AG10803 (cell line): ENCODE results near the gene LRRC61.

Experiments
- DNase-seq: peaks from one replicate; pipeline ENCODE4 v3.0.0; 2010; ENCODE audit warnings: low read depth
- H3K4me3 ChIP-seq: 2 replicates; pipeline ENCODE4 v1.5.1; 2011; ENCODE audit warnings: mild to moderate bottlenecking, low read length, control low read depth
- CTCF ChIP-seq: conservative IDR thresholded peaks from 2 replicates; pipeline ENCODE4 v1.5.1; 2011; ENCODE audit warnings: mild to moderate bottlenecking, low read length, control low read depth, inconsistent platforms

Gene LRRC61

GRCh38 chr7:150374472-150374871 is 51.3 kb downstream of the LRRC61 start:
- DNase-seq, result no peak
- no peak for TF ChIP-seq CTCF
- no peak overlapping the region for H3K4me3 ChIP-seq

DNA sequence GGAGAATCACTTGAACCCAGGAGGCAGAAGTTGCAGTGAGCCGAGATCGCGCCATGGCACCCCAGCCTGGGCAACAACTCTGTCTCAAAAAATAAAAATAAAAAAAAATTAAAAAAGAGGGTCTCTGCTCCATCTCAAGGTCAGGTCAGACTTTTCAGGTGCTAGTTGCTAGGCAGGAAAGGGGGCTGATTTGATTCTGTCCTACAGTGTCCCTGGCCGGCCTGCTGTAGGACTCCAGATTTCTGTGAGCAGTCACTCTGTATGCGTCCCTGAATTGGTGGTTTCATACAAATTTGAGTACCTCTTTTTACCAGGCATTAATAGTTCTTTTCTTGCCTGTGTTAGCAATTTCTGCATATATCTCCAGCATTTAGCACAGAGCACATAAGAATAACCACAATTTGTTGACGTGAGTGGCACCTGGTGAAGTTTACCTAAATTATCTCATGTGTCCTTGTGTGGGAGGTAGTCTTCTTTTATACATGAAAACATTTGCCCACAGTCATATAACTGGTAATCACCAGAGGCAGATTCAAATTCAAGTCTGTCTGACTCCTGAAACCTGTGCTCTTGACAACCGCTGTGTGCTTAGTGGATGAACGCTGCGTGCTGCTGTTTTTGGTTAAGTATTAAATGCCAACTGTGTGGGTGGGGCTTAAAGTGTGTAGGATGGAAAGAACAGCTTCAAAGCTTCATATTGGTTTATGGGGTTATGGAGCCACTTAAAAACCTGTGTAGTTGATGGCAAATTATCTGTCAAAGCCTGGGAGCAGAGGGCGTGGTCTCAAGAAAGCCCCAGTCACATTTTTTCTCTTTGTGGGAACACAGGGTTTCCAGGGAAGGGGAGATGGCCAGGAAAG is 52.7 kb downstream of the LRRC61 start:
- no peak for DNase-seq
- TF ChIP-seq CTCF, result no peak
- no peak overlapping the region for H3K4me3 ChIP-seq

GRCh38 chr7:150376560-150376959 is 53.4 kb downstream of the LRRC61 start:
- no peak for DNase-seq
- no peak overlapping the region for H3K4me3 ChIP-seq

DNA sequence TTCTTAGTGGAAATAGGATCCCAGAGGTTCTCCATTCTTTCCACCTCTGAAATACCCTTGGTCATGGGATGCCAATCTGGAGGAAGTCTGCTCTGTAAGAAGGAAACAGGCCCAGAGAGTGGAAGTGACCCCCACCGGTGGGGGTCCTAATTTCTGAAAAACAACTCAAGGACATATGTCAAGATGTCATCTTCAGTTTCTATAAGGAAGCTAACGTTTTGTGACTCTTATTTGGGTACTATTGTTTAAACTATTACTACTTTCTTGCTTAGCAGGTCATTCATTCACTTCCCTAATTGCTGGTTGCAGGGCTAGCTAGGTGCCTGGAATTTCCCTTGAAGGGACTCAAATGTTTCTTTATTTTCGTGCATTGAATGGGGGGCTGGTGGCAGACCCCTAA is 54.0 kb downstream of the LRRC61 start:
- H3K4me3 ChIP-seq, result no peak overlapping the region
- TF ChIP-seq CTCF, result no peak
- no peak for DNase-seq

More at GRCh38 chr7:150376560-150376959, 53.4 kb downstream of the LRRC61 start:
- no peak for TF ChIP-seq CTCF

GRCh38 chr7:150377635-150378034 is 54.5 kb downstream of the LRRC61 start:
- no peak overlapping the region for H3K4me3 ChIP-seq
- no peak for DNase-seq
- no peak for TF ChIP-seq CTCF

- H3K4me3 ChIP-seq, result peak overlapping the region; percentile 73
- TF ChIP-seq CTCF, result peak; percentile 44
- DNase-seq, result peak; percentile 72
Measured at GRCh38 chr7:150378115-150378852, 55.1 kb downstream of the LRRC61 start.
